Duodenal mucosa (tissue), 2 donors: ENCODE measurements around the gene RASSF7.

ENCODE experiments used
- H3K27ac ChIP-seq: one replicate; pipeline ENCODE4 v1.7.0; 2013; ENCODE audit warnings: low read depth, low read length
- H3K27me3 ChIP-seq, 2 donors: one replicate each; pipeline ENCODE4 v1.7.0; 2013; ENCODE audit warnings: low read length in 2 of 2, control low read depth in 1 of 2; ENCODE audit not compliant: insufficient read depth in 2 of 2, control insufficient read depth in 1 of 2
- H3K36me3 ChIP-seq, 2 donors: one replicate each; pipeline ENCODE4 v1.7.0; 2013; ENCODE audit warnings: low read length in 2 of 2, control low read depth in 1 of 2; ENCODE audit not compliant: insufficient read depth in 2 of 2, control insufficient read depth in 1 of 2
- H3K4me1 ChIP-seq, 2 donors: one replicate each; pipeline ENCODE4 v1.7.0; 2013; ENCODE audit warnings: low read length in 2 of 2, control low read depth in 1 of 2; ENCODE audit not compliant: insufficient read depth in 2 of 2, control insufficient read depth in 1 of 2
- H3K4me3 ChIP-seq, 2 donors: one replicate each; pipeline ENCODE4 v1.7.0; 2013; ENCODE audit warnings: low read length in 2 of 2, low read depth in 1 of 2
- H3K9ac ChIP-seq, 2 donors: one replicate each; pipeline ENCODE4 v1.7.0; 2013; ENCODE audit warnings: low read length in 2 of 2, low read depth in 1 of 2
- H3K9me3 ChIP-seq, 2 donors: one replicate each; pipeline ENCODE4 v1.7.0; 2013; ENCODE audit warnings: low read length in 2 of 2, control low read depth in 1 of 2; ENCODE audit not compliant: control insufficient read depth in 1 of 2

Gene RASSF7

DNA sequence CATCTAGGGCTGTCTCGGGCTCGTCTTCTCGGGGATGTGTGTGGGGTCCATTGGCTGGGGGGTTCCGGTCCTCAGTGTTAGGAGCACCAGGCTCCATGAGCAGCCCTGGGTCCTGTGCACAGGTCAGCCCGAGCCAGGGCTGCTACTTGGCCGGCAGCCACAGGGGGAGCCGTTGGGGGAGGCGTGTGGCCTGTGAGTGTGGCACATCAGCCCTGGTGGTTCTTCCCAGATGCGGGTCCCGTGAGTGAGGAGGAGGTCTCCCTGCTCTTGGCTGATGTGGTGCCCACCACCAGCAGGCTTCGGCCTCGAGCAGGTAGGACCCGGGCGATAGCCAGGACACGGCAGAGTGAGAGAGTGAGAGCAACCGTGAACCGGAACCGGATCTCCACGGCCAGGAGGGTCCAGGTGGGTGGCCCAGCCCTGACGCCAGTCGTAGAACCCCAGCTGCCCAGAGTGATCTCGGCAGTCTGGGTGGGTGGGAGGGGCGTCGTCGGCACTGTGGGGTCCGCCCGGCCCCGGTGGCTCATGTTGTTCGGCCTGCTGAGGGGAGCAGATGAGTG is 36.5 kb downstream of the RASSF7 start:
- Histone ChIP-seq H3K4me1 (no peaks in the 10 kb centered on the region), H3K36me3 (peaks cover 48 to 85% of the 10 kb centered on the region in 2 donors), H3K9me3 (no peaks in the 10 kb centered on the region), H3K9ac (no peak overlapping the region), H3K27me3 (no peaks in the 10 kb centered on the region), H3K27ac (no peak overlapping the region), H3K4me3 (no peak overlapping the region)

DNA sequence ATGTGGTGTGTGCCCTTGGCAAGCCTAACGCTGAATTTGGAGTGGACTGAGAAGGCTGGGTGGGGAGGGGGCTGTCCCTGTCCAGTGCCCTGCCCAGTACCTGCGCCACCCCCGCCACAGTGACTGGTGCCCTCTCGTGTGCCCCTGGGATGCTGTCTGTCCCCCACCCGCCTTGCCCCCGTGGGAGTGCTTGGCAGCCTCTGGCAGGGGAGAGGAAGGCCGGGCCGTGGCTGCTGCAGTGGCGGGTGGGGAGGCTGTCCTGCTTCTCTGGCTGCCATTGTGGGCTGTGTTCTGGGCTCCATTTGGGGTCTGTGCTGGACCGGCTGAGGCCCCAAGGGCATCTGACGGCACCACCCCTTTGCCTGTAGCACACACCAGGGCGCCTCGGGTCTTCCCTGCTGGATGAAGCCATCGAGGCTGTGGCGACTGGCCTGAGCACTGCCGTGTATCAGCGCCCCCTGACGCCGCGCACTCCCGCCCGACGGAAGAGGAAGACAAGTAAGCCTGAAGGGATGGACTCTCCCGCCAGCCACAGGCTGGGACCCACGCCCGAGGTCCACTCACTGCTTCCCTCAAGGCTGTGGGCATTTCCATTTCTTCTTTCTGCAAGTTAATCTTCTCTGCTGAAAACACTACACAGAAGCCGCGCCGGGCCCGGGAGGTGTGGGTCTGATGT is 37.4 kb downstream of the RASSF7 start:
- H3K36me3 ChIP-seq, result peaks cover 41 to 83% of the 10 kb centered on the region in 2 donors
- no peaks in the 10 kb centered on the region for H3K27me3 ChIP-seq
- H3K9ac ChIP-seq, result no peak overlapping the region
- no peak overlapping the region for H3K27ac ChIP-seq
- no peak overlapping the region for H3K4me3 ChIP-seq
- H3K9me3 ChIP-seq, result no peaks in the 10 kb centered on the region
- H3K4me1 ChIP-seq, result no peaks in the 10 kb centered on the region

DNA sequence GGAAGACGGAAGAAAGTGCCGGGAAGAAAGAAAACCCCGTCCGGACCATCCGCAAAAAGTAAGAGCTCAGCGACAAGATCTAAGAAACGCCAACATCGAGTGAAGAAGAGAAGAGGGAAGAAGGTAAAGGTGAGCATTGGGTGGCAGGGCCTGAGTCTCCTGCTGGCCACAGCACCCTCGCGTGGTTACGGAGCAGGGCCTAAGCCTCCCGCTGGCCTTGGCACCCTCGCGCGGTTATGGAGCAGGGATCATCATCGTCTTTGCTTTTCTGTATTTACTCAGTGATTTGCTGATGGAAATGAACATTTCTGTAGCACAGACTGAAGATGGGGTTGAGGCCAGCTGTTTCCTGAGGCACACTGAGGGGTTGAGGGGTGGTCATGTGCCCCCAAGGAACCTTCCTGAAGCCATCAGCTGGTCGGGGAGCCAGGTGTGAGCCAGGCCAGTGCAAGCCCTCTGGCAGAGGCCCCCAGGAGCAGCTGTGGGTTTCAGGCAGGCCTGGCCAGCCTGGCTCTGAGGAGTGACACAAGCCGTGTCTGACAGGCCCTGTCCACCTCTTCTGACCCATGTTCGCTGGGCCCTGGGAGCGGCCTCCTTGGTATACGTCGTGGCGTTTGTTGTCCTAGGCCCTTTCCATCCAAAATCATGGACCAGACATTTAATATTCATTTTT is 40.9 kb downstream of the RASSF7 start:
- H3K36me3 ChIP-seq, result peaks cover 45 to 83% of the 10 kb centered on the region in 2 donors

DNA sequence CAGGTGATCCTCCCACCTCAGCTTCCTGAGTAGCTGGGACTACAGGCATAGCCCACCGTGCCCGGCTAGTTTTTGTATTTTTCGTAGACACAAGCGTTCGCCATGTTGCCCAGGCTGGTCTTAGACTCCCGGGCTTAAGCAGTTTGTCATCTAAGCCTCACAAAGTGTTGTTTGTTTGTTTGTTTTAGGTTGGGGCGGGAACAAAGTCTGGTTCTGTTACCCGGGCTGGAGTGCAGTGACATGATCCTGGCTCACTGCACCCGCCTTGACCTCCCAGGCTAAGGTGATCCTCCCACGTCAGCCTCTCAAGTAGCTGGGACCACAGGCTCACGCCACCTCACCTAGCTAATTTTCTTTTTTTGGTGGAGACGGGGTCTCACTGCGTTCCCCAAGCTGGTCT is 42.4 kb downstream of the RASSF7 start:
- Histone ChIP-seq H3K9me3 (no peaks in the 10 kb centered on the region), H3K4me1 (no peaks in the 10 kb centered on the region), H3K9ac (no peak overlapping the region), H3K27me3 (no peaks in the 10 kb centered on the region), H3K36me3 (peaks cover 50 to 84% of the 10 kb centered on the region in 2 donors), H3K4me3 (no peak overlapping the region), H3K27ac (no peak overlapping the region)

More for the DNA sequence above, 40.9 kb downstream of the RASSF7 start:
- H3K4me1 ChIP-seq, result no peaks in the 10 kb centered on the region
- no peak overlapping the region for H3K27ac ChIP-seq
- H3K27me3 ChIP-seq, result no peaks in the 10 kb centered on the region
- H3K9me3 ChIP-seq, result no peaks in the 10 kb centered on the region
- H3K4me3 ChIP-seq, result no peak overlapping the region
- no peak overlapping the region for H3K9ac ChIP-seq

DNA sequence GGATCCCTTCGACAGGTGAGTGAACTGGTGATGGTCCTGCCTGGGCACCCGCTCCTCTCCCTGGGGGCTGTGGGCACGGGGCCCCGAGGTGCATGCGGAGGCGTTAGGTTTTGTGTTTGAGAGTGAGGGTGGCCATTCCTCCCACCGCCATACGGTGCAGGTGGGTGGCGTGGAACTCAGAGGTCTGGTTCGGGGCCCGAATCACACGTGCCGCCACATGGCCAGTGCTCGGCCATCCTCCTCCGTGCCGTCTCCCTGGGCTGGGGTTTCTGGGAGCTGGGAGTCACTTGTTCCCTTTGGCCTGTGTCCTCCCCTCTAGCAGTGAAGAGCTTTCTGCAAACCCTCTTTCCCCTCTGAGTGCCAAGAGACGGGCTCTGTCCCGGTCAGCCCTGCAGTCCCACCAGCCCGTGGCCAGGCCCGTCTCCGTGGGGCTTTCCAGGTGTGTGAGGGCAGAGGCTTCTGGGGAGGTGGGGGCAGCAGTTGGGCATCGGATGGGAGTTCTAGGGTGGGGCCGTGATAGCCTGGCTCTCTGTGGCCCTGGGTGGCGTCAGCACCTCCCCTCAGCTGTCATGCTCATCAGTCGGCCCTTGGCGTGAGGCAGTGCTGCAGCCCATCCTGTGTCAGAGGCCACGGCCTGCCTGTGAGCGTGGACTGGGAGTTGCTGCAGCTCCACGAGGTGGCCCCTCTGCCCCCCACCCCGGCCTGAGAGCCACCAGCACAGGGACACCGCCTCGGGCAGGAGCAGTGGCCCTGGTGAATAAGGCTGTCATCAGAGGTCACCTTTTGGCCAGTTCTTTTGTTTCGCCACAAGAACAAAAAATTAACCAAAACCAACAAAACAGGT is 44.7 kb downstream of the RASSF7 start:
- Histone ChIP-seq H3K27ac (no peak overlapping the region), H3K27me3 (no peaks in the 10 kb centered on the region), H3K4me1 (peaks cover 0 to 1% of the 10 kb centered on the region in 2 donors), H3K36me3 (peaks cover 58 to 90% of the 10 kb centered on the region in 2 donors), H3K4me3 (no peak overlapping the region), H3K9ac (no peak overlapping the region), H3K9me3 (no peaks in the 10 kb centered on the region)

DNA sequence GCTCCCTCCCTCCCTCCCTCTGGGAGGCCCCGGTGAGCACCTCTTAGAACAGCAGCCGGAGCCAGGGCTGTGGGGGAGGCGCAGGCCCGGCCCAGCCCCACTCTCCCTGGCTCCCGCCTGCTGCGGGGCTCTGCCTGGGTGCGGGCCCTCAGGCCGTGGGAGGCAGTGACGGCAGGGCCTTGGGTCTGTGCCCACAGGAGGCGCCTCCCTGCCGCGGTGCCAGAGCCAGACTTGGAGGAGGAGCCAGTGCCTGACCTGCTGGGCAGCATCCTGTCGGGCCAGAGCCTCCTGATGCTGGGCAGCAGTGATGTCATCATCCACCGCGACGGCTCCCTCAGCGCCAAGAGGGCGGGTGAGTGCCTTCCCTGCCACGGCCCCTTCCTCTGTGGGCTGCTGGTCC is 45.5 kb downstream of the RASSF7 start:
- no peak overlapping the region for H3K9ac ChIP-seq
- peaks cover 5 to 8% of the 10 kb centered on the region in 2 donors for H3K4me1 ChIP-seq
- H3K36me3 ChIP-seq, result peaks cover 64 to 93% of the 10 kb centered on the region in 2 donors
- no peak overlapping the region for H3K27ac ChIP-seq
- H3K4me3 ChIP-seq, result no peak overlapping the region
- no peaks in the 10 kb centered on the region for H3K27me3 ChIP-seq
- no peaks in the 10 kb centered on the region for H3K9me3 ChIP-seq

DNA sequence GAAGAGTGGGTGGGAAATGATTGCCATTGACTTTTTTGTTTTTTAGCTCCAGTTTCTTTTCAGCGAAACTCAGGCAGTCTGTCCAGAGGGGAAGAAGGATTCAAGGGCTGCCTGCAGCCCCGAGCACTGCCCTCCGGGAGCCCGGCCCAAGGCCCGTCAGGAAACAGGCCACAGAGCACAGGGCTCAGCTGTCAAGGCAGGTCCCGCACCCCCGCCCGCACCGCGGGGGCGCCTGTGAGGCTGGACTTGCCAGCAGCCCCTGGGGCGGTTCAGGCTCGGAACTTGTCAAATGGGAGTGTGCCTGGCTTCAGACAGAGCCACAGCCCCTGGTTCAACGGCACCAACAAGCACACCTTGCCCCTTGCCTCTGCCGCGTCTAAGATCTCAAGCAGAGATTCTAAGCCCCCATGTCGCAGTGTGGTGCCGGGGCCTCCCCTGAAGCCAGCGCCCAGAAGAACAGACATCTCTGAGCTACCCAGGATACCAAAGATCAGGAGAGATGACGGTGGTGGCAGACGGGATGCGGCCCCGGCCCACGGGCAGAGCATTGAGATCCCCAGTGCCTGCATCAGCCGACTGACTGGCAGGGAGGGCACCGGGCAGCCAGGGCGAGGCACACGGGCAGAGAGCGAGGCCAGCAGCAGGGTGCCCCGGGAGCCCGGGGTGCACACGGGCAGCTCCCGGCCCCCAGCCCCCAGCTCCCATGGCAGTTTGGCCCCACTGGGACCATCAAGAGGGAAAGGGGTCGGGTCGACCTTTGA is 46.4 kb downstream of the RASSF7 start:
- no peaks in the 10 kb centered on the region for H3K9me3 ChIP-seq
- H3K4me3 ChIP-seq, result no peak overlapping the region
- H3K4me1 ChIP-seq, result peaks cover 15% of the 10 kb centered on the region in 2 donors
- no peaks in the 10 kb centered on the region for H3K27me3 ChIP-seq
- H3K27ac ChIP-seq, result no peak overlapping the region
- H3K9ac ChIP-seq, result no peak overlapping the region
- peaks cover 64 to 93% of the 10 kb centered on the region in 2 donors for H3K36me3 ChIP-seq

DNA sequence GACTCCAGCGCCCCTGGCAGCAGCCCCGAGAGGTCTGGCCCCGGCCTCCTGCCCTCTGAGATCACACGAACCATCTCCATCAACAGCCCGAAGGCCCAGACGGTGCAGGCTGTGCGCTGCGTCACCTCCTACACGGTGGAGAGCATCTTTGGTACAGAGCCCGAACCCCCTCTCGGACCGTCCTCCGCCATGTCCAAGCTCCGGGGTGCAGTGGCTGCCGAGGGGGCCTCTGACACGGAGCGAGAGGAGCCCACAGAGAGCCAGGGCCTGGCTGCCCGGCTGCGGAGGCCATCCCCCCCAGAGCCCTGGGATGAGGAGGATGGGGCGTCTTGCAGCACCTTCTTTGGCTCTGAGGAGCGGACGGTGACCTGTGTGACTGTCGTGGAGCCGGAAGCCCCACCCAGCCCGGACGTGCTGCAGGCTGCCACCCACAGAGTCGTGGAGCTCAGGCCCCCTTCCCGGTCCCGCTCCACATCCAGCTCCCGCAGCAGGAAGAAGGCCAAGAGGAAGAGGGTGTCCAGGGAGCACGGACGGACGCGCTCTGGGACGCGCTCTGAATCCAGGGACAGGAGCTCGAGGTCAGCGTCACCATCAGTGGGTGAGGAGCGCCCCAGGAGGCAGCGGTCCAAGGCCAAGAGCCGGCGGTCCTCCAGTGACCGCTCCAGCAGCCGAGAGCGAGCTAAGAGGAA is 47.3 kb downstream of the RASSF7 start:
- Histone ChIP-seq H3K4me3 (no peak overlapping the region), H3K27ac (no peak overlapping the region), H3K36me3 (peaks cover 67 to 95% of the 10 kb centered on the region in 2 donors), H3K9ac (no peak overlapping the region), H3K9me3 (no peaks in the 10 kb centered on the region), H3K27me3 (no peaks in the 10 kb centered on the region), H3K4me1 (peaks cover 24 to 25% of the 10 kb centered on the region in 2 donors)

DNA sequence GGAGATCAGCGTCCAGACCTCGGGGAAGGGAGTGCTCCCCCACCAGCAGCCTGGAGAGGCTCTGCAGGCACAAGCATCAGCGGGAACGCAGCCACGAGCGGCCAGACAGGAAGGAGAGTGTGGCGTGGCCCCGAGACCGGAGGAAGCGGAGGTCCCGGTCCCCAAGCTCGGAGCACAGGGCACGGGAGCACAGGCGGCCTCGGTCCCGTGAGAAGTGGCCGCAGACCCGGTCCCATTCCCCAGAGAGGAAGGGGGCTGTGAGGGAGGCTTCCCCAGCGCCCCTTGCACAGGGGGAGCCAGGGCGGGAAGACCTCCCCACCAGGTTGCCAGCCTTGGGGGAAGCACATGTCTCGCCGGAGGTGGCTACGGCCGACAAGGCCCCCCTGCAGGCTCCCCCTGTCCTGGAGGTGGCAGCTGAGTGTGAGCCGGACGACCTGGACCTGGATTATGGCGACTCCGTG is 48.1 kb downstream of the RASSF7 start:
- no peaks in the 10 kb centered on the region for H3K9me3 ChIP-seq
- H3K36me3 ChIP-seq, result peaks cover 65 to 94% of the 10 kb centered on the region in 2 donors
- no peak overlapping the region for H3K4me3 ChIP-seq
- H3K27ac ChIP-seq, result no peak overlapping the region
- H3K9ac ChIP-seq, result no peak overlapping the region
- H3K4me1 ChIP-seq, result peaks cover 29% of the 10 kb centered on the region in 2 donors
- no peaks in the 10 kb centered on the region for H3K27me3 ChIP-seq
